GM21717 (cell line): ENCODE results near the gene ST8SIA5.
"Not testable (repeated sequence)": the region's sequence is repeated elsewhere in the genome, so short reads cannot be mapped to it uniquely, and the experiment has no call there.

Experiments used
- ATAC-seq: cut with Tn5 transposase; IDR thresholded peaks from one replicate; pipeline ENCODE4 v1.9.1; 2021; ENCODE audit warnings: mild to moderate bottlenecking, moderate library complexity; ENCODE audit not compliant: unreplicated experiment

The ST8SIA5 gene

GRCh38 chr18:46756559-46757201, at the start of gene ST8SIA5:
TSS of gene ST8SIA5 (minus strand) at chr18:46757053. CDS start at chr18:46756508, 545 bp downstream.
- ATAC-seq = no peak

- ATAC-seq = not testable (repeated sequence)
Measured at GRCh38 chr18:46795945-46796344, 39.1 kb upstream of the ST8SIA5 start.

GRCh38 chr18:46794607-46795006, 37.8 kb upstream of the ST8SIA5 start:
- ATAC-seq = no peak

GRCh38 chr18:46793565-46793964, 36.7 kb upstream of the ST8SIA5 start:
- ATAC-seq = no peak

GRCh38 chr18:46789088-46789487, 32.2 kb upstream of the ST8SIA5 start:
- no peak for ATAC-seq

- no peak for ATAC-seq
Measured at GRCh38 chr18:46787674-46788073, 30.8 kb upstream of the ST8SIA5 start.

- ATAC-seq = no peak
Measured at GRCh38 chr18:46772357-46772756, 15.5 kb upstream of the ST8SIA5 start.

GRCh38 chr18:46771141-46771540, 14.3 kb upstream of the ST8SIA5 start:
- ATAC-seq = no peak

- ATAC-seq = no peak
Measured at GRCh38 chr18:46770708-46771107, 13.9 kb upstream of the ST8SIA5 start.

- no peak for ATAC-seq
Measured at GRCh38 chr18:46768166-46768921, 11.5 kb upstream of the ST8SIA5 start.

GRCh38 chr18:46767217-46767616, 10.4 kb upstream of the ST8SIA5 start:
- ATAC-seq = no peak

GRCh38 chr18:46764586-46764985, 7.7 kb upstream of the ST8SIA5 start:
- ATAC-seq = no peak

- ATAC-seq = no peak
Measured at GRCh38 chr18:46761059-46761769, 4.4 kb upstream of the ST8SIA5 start.

GRCh38 chr18:46759890-46760289, 3.0 kb upstream of the ST8SIA5 start:
- no peak for ATAC-seq

- ATAC-seq = no peak
Measured at GRCh38 chr18:46756025-46756558, 761 bp downstream of the ST8SIA5 start.

- ATAC-seq = no peak
Measured at GRCh38 chr18:46755315-46756024, 1.4 kb downstream of the ST8SIA5 start.

- peak; percentile 4 for ATAC-seq
Measured at GRCh38 chr18:46754661-46755292, 2.1 kb downstream of the ST8SIA5 start.

- ATAC-seq = peak; percentile 61
Measured at GRCh38 chr18:46754188-46754587, 2.7 kb downstream of the ST8SIA5 start.

- ATAC-seq = no peak
Measured at GRCh38 chr18:46751882-46752281, 5.0 kb downstream of the ST8SIA5 start.

GRCh38 chr18:46750626-46751025, 6.2 kb downstream of the ST8SIA5 start:
- ATAC-seq = no peak
